ENCODE measurements around the gene LIMS1.
"Not testable (repeated sequence)": the region's sequence is repeated elsewhere in the genome, so short reads cannot be mapped to it uniquely, and the experiment has no call there.

- not testable (repeated sequence) for TF ChIP-seq EZH2phosphoT487 (IDR thresholded peaks at IDR 0.05; ENCODE audit: insufficient read depth, low read depth); EZH2 (IDR thresholded peaks at IDR 0.05; ENCODE audit: insufficient read depth, poor library complexity, severe bottlenecking)
These were observed 124.3 kb downstream of the LIMS1 start for GRCh38 chr2:108658553-108658952.

All from GM23248 (cell line).